ENCODE results near the gene DNAH1. TPM values are rescaled to one million over a fixed set of nuclear protein-coding genes. Genes with fewer than 3 reads are reported as not detected.

The DNAH1 gene
- total and polyA plus RNA-seq, 9 donors = 3.1 to 15.7 (median 7.8) TPM

DNA sequence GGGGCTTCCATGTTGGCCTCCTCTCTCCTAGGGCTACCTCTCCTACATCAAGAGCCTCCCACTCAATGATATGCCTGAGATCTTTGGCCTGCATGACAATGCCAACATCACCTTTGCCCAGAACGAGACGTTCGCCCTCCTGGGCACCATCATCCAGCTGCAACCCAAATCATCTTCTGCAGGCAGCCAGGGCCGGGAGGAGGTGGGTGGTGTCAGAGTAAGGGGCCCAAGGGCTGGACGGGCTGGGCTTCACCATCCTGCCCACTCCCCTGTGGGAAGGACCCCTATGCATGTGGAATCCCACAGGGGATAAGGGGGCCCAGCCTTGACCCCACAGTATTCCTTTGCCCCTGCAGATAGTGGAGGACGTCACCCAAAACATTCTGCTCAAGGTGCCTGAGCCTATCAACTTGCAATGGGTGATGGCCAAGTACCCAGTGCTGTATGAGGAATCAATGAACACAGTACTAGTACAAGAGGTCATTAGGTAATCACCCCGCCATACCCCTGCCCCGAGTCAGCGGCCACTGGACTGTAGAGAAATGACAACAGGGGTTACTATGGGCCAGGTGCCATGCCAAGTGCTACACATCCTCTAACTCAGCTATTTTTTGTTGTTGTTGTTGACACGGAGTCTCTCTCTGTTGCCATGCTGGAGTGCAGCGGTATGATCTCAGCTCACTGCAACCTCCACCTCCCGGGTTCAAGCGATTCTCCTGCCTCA lies 81.7 kb downstream of the DNAH1 start:
- Histone ChIP-seq H3K27me3 (no peaks in the 10 kb centered on the region), H3K36me3 (no peaks in the 10 kb centered on the region), H3K4me3 (no peak overlapping the region), H3K9me3 (no peaks in the 10 kb centered on the region), H3K27ac (no peak overlapping the region), H3K4me1 (ENCODE audit: insufficient read depth) (peaks cover 2% of the 10 kb centered on the region)
- intact Hi-C loops (cut with DNase I) = no loop called here
- DNase-seq = peak in 1 of 5 donors; percentile 16
- WGBS, 3 donors = 74 to 83% (median 82%) methylated on average over 13 of the region's 13 CpGs
- TF ChIP-seq EP300 (IDR thresholded peaks at IDR 0.05) = no peak

DNA sequence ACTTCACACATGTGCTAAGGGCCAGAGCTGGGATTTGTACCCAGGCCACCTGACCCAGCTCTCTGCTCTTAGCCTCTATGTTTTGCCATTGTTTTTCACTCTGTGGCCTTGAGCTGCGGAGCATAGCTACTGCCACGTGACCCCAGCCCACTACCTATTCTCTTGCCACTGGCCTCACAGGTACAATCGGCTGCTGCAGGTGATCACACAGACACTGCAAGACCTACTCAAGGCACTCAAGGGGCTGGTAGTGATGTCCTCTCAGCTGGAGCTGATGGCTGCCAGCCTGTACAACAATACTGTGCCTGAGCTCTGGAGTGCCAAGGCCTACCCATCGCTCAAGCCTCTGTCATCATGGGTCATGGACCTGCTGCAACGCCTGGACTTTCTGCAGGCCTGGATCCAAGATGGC lies 82.6 kb downstream of the DNAH1 start:
- Histone ChIP-seq H3K36me3 (no peaks in the 10 kb centered on the region), H3K9me3 (no peaks in the 10 kb centered on the region), H3K4me1 (ENCODE audit: insufficient read depth) (peaks cover 2% of the 10 kb centered on the region), H3K4me3 (no peak overlapping the region), H3K27me3 (no peaks in the 10 kb centered on the region), H3K27ac (no peak overlapping the region)
- TF ChIP-seq, protein P1, sequence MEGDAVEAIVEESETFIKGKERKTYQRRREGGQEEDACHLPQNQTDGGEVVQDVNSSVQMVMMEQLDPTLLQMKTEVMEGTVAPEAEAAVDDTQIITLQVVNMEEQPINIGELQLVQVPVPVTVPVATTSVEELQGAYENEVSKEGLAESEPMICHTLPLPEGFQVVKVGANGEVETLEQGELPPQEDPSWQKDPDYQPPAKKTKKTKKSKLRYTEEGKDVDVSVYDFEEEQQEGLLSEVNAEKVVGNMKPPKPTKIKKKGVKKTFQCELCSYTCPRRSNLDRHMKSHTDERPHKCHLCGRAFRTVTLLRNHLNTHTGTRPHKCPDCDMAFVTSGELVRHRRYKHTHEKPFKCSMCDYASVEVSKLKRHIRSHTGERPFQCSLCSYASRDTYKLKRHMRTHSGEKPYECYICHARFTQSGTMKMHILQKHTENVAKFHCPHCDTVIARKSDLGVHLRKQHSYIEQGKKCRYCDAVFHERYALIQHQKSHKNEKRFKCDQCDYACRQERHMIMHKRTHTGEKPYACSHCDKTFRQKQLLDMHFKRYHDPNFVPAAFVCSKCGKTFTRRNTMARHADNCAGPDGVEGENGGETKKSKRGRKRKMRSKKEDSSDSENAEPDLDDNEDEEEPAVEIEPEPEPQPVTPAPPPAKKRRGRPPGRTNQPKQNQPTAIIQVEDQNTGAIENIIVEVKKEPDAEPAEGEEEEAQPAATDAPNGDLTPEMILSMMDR (IDR thresholded peaks at IDR 0.05) = no peak
- TF ChIP-seq EP300 (IDR thresholded peaks at IDR 0.05) (no peak), POLR2A (IDR thresholded peaks at IDR 0.05) (no peak)
- peak in 2 of 5 donors; percentile 12 to 29 for DNase-seq
- intact Hi-C loops (cut with DNase I) = no loop called here
- 61 to 74% (median 68%) methylated on average over 5 of the region's 5 CpGs for WGBS, 3 donors

DNA sequence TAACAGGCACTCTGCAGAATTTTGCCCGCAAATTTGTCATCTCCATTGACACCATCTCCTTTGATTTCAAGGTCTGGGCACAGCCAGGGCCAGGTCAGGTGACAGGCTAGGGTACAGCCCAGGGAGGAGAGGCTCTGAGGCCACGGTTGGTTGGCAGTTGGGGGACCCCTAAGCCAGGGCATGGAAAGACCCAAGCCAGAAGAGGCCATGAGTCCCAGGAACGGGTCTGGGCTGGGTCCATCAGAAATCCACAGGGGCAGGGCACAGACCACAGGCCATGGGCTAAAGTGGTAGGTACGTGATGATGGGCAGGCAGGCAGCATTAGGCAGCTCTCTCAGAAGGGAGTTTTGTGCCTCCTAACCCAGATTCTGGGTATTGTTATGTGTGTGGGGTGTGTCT lies 83.0 kb downstream of the DNAH1 start:
- Histone ChIP-seq H3K27me3 (no peaks in the 10 kb centered on the region), H3K4me3 (no peak overlapping the region), H3K36me3 (no peaks in the 10 kb centered on the region), H3K4me1 (ENCODE audit: insufficient read depth) (peaks cover 2% of the 10 kb centered on the region), H3K27ac (no peak overlapping the region), H3K9me3 (no peaks in the 10 kb centered on the region)
- peak in 2 of 5 donors; percentile 12 to 29 for DNase-seq
- 90 to 91% (median 90%) methylated on average over 4 of the region's 4 CpGs for WGBS, 3 donors
- intact Hi-C loops (cut with DNase I) = no loop called here
- TF ChIP-seq POLR2A (IDR thresholded peaks at IDR 0.05) (no peak), EP300 (IDR thresholded peaks at IDR 0.05) (no peak)
- TF ChIP-seq, protein P1 (IDR thresholded peaks at IDR 0.05) = no peak

DNA sequence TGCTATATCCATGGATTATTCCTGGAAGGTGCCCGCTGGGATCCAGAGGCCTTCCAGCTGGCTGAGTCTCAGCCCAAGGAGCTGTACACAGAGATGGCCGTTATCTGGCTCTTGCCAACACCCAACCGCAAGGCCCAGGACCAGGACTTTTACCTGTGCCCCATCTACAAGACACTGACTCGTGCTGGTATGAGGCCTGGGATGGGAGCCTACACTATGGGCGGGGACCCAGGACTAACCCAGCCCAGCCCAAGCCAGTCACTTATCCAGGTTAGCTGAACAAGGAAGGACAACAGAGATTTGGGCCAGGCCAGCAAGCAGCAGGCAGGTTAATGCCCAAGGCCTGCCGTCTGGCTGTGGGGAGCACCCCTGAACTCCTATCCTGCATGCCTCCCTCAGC lies 83.5 kb downstream of the DNAH1 start:
- peaks cover 2% of the 10 kb centered on the region for H3K4me1 ChIP-seq (ENCODE audit: insufficient read depth)
- intact Hi-C loops (cut with DNase I) = no loop called here
- no peaks in the 10 kb centered on the region for H3K9me3 ChIP-seq
- DNase-seq = peak in 2 of 5 donors; percentile 15 to 31
- H3K36me3 ChIP-seq = no peaks in the 10 kb centered on the region
- 80 to 89% (median 85%) methylated on average over 5 to 6 of the region's 6 CpGs for WGBS, 3 donors
- H3K27me3 ChIP-seq = no peaks in the 10 kb centered on the region
- no peak overlapping the region for H3K4me3 ChIP-seq
- H3K27ac ChIP-seq = no peak overlapping the region
- TF ChIP-seq EP300 (IDR thresholded peaks at IDR 0.05) (no peak), POLR2A (IDR thresholded peaks at IDR 0.05) (no peak)
- TF ChIP-seq, protein P1 (IDR thresholded peaks at IDR 0.05) = no peak

DNA sequence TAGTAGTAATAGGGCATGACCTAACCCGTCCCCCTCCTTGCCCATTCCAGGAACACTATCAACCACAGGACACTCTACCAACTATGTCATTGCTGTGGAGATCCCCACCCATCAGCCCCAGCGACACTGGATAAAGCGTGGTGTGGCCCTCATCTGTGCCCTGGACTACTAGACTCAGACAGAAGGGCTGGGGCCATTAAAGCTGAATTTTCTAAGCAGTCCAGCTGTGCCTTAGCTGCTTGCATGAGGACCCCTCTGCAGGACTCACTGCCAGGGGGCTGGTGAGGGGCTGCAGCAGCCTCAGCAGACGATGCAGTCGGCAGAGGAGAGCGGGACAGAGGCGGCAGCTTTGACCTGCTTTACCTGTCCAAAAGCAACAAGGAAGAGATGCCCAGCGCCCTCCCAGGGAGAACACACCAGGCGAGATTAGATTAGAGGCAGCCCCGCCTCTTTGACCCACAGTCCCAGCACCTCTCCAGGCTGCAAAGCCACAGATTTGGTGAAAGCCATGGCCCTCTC lies 84.2 kb downstream of the DNAH1 start:
- no peaks in the 10 kb centered on the region for H3K36me3 ChIP-seq
- DNase-seq = peak in 2 of 5 donors; percentile 20 to 28
- no peaks in the 10 kb centered on the region for H3K9me3 ChIP-seq
- intact Hi-C loops (cut with DNase I) = loop anchor here in 1 of 4 donors (10.0 kb wide), 1 partner anchor 116 kb away; the partner anchor contains the start of gene GLYCTK
- H3K4me3 ChIP-seq = no peak overlapping the region
- no peak overlapping the region for H3K27ac ChIP-seq
- 78 to 87% (median 80%) methylated on average over 10 of the region's 10 CpGs for WGBS, 3 donors
- TF ChIP-seq POLR2A (IDR thresholded peaks at IDR 0.05) = no peak
- TF ChIP-seq, protein P1 (IDR thresholded peaks at IDR 0.05) = no peak
- no peak for TF ChIP-seq EP300 (IDR thresholded peaks at IDR 0.05)
- H3K27me3 ChIP-seq = no peaks in the 10 kb centered on the region
- H3K4me1 ChIP-seq (ENCODE audit: insufficient read depth) = peaks cover 2% of the 10 kb centered on the region
